HepG2 (cell line): ENCODE measurements around the gene TTBK1. TPM values are rescaled to one million over a fixed set of nuclear protein-coding genes. Genes with fewer than 3 reads are reported as not detected.

Source experiments
- BRF2 ChIP-seq: sonication (generic); formaldehyde crosslinking; IDR thresholded peaks from 2 replicates; pipeline ENCODE4 v1.8.1; 2022; ENCODE audit warnings: mild to moderate bottlenecking, missing genetic modification reagents
- DMAP1 ChIP-seq: IDR thresholded peaks from 2 replicates; pipeline ENCODE4 v1.6.1; 2016
- EED ChIP-seq: sonication (generic); formaldehyde crosslinking; IDR thresholded peaks from 2 replicates; pipeline ENCODE4 v1.5.0; 2020; ENCODE audit warnings: mild to moderate bottlenecking, missing genetic modification reagents
- HMG20A ChIP-seq: IDR thresholded peaks from 2 replicates; pipeline ENCODE4 v1.6.1; 2016; ENCODE audit warnings: borderline replicate concordance
- HOXA7 ChIP-seq: sonication (generic); formaldehyde crosslinking; IDR thresholded peaks from 2 replicates; pipeline ENCODE4 v1.8.1; 2022; ENCODE audit warnings: mild to moderate bottlenecking, missing genetic modification reagents, moderate library complexity
- IKZF5 ChIP-seq: IDR thresholded peaks from 2 replicates; pipeline ENCODE4 v1.6.1; 2018; ENCODE audit warnings: missing genetic modification reagents, mild to moderate bottlenecking, missing compliant biosample characterization
- JUNB ChIP-seq: sonication (generic); formaldehyde crosslinking; IDR thresholded peaks from 2 replicates; pipeline ENCODE4 v1.8.0; 2022; ENCODE audit warnings: missing genetic modification reagents, mild to moderate bottlenecking, borderline replicate concordance
- KDM2A ChIP-seq: sonication (generic); formaldehyde crosslinking; IDR thresholded peaks from 2 replicates; pipeline ENCODE4 v1.4.0; 2020; ENCODE audit warnings: low read depth, missing genetic modification reagents, borderline replicate concordance
- MXI1 ChIP-seq: IDR thresholded peaks from 3 replicates; pipeline ENCODE4 v1.6.1; 2012; ENCODE audit warnings: low read depth, low read length, inconsistent platforms, borderline replicate concordance
- NRL ChIP-seq: sonication (generic); formaldehyde crosslinking; IDR thresholded peaks from 2 replicates; pipeline ENCODE4 v1.5.0; 2020; ENCODE audit warnings: missing genetic modification reagents, mild to moderate bottlenecking, moderate library complexity, borderline replicate concordance
- PCBP1 ChIP-seq: fragments of 200-400 bp; formaldehyde crosslinking; IDR thresholded peaks from 2 replicates; pipeline ENCODE4 v1.6.1; 2017; ENCODE audit warnings: mild to moderate bottlenecking, low read depth, low read length, borderline replicate concordance
- SMARCC2 ChIP-seq: fragments of 450-650 bp; IDR thresholded peaks from 2 replicates; pipeline ENCODE4 v1.6.1; 2017; ENCODE audit warnings: antibody characterized with exemption, mild to moderate bottlenecking
- SP1 ChIP-seq, 2 experiments: fragments of 450-650 bp in 1 of 2; sonication (generic) in 1 of 2; formaldehyde crosslinking in 1 of 2; IDR thresholded peaks; 2 replicates each; pipeline versions ENCODE4 v1.4.0 to v1.6.1; 2016 to 2020; ENCODE audit warnings: missing genetic modification reagents in 1 of 2
- SPEN ChIP-seq: sonication (generic); formaldehyde crosslinking; IDR thresholded peaks from 2 replicates; pipeline ENCODE4 v1.5.1; 2020; ENCODE audit warnings: low read depth, mild to moderate bottlenecking, missing genetic modification reagents
- ZFP90 ChIP-seq: sonication (generic); formaldehyde crosslinking; IDR thresholded peaks from 2 replicates; pipeline ENCODE4 v1.8.0; 2022; ENCODE audit warnings: missing genetic modification reagents, mild to moderate bottlenecking, inconsistent platforms, borderline replicate concordance
- ZMYM4 ChIP-seq: sonication (generic); formaldehyde crosslinking; IDR thresholded peaks from 2 replicates; pipeline ENCODE4 v1.8.1; 2023; ENCODE audit warnings: mild to moderate bottlenecking, missing genetic modification reagents
- ZNF143 ChIP-seq: sonication (generic); formaldehyde crosslinking; IDR thresholded peaks from 2 replicates; pipeline ENCODE4 v1.4.0; 2020; ENCODE audit warnings: missing genetic modification reagents
- ZNF280D ChIP-seq: sonication (generic); formaldehyde crosslinking; IDR thresholded peaks from 2 replicates; pipeline ENCODE4 v1.5.1; 2020; ENCODE audit warnings: mild to moderate bottlenecking, missing genetic modification reagents
- ZNF329 ChIP-seq: sonication (generic); formaldehyde crosslinking; IDR thresholded peaks from 2 replicates; pipeline ENCODE4 v1.9.0; 2021; ENCODE audit warnings: low read depth, mild to moderate bottlenecking, missing genetic modification reagents
- ZNF337 ChIP-seq: sonication (generic); formaldehyde crosslinking; IDR thresholded peaks from 2 replicates; pipeline ENCODE4 v1.5.1; 2020; ENCODE audit warnings: missing genetic modification reagents, low read depth, mild to moderate bottlenecking, borderline replicate concordance
- ZNF605 ChIP-seq: sonication (generic); formaldehyde crosslinking; IDR thresholded peaks from 2 replicates; pipeline ENCODE4 v1.8.0; 2022; ENCODE audit warnings: mild to moderate bottlenecking, missing genetic modification reagents
- ZNF761 ChIP-seq: sonication (generic); formaldehyde crosslinking; conservative IDR thresholded peaks from 2 replicates; pipeline ENCODE4 v1.4.0; 2020; ENCODE audit warnings: mild to moderate bottlenecking, missing genetic modification reagents
- polyA plus RNA-seq, 8 experiments: library from polyadenylated mRNA; depleted of rRNA in 3 of 8; stranded (reverse) in 7 of 8; unstranded in 1 of 8; fragments of >200 nt; fragmentation: Illumina TruSeq in 4 of 8; extraction: Trizol in 4 of 8; gene quantifications; 2 replicates each; pipeline versions ENCODE4 v1.2.1 to v1.2.3, GENCODE V29; 2011 to 2016; ENCODE audit warnings: low read depth in 4 of 8, missing spikeins in 1 of 8, mixed read lengths in 1 of 8; ENCODE audit not compliant: insufficient read depth in 1 of 8
- total RNA-seq, 5 experiments: library from RNA; depleted of rRNA; stranded (reverse); fragments of >200 nt; fragmentation: Illumina TruSeq; extraction: Trizol; gene quantifications; 2 replicates each; pipeline ENCODE4 v1.2.3, GENCODE V29; 2016; ENCODE audit warnings: low read depth in 1 of 5
- TF ChIP-seq, protein P1 (sequence below): IDR thresholded peaks from 2 replicates; pipeline ENCODE4 v1.6.1; 2016; ENCODE audit warnings: missing compliant biosample characterization, missing genetic modification reagents, borderline replicate concordance
- TF ChIP-seq, protein P2 (sequence below): sonication (generic); formaldehyde crosslinking; IDR thresholded peaks from 2 replicates; pipeline ENCODE4 v1.4.0; 2020; ENCODE audit warnings: mild to moderate bottlenecking, missing genetic modification reagents

The TTBK1 gene
- total and polyA plus RNA-seq, 2 of the 13 experiments (the other 11 are each of a cell fraction or from before 2014, with no cell fraction given), result 0.24 to 0.33 TPM

- TF ChIP-seq KDM2A (CRISPR knock-in tag) (peak; percentile 56; the same call in 1 of the 2 replicates), ZNF761 (CRISPR knock-in tag) (no peak), NRL (CRISPR knock-in tag) (no peak), ZNF329 (CRISPR knock-in tag) (no peak), ZNF605 (CRISPR knock-in tag) (peak; percentile 89), BRF2 (CRISPR knock-in tag) (no peak), ZFP90 (peak; percentile 85; the same call in 1 of the 2 replicates), HMG20A (CRISPR knock-in tag) (peak; percentile 80; the same call in 1 of the 2 replicates), MXI1 (0 out of 3 replicates have a peak, but pooled peaks have one; percentile 20), ZNF337 (CRISPR knock-in tag) (0 out of 2 replicates have a peak, but pooled peaks have one; percentile 56), SPEN (CRISPR knock-in tag) (peak; percentile 44; the same call in 1 of the 2 replicates), HOXA7 (no peak), ZNF143 (CRISPR knock-in tag) (peak; percentile 25; the same call in 1 of the 2 replicates), JUNB (CRISPR knock-in tag) (no peak), DMAP1 (peak; percentile 65; the same call in 1 of the 2 replicates), EED (CRISPR knock-in tag) (no peak), SP1 (IDR thresholded peaks at IDR 0.05) (no peak), SP1 (CRISPR knock-in tag; IDR thresholded peaks at IDR 0.05) (no peak), ZNF280D (CRISPR knock-in tag) (0 out of 2 replicates have a peak, but pooled peaks have one; percentile 43), SMARCC2 (no peak), IKZF5 (CRISPR knock-in tag) (peak; percentile 84), PCBP1 (no peak), ZMYM4 (peak; percentile 78)
- TF ChIP-seq, protein P1, sequence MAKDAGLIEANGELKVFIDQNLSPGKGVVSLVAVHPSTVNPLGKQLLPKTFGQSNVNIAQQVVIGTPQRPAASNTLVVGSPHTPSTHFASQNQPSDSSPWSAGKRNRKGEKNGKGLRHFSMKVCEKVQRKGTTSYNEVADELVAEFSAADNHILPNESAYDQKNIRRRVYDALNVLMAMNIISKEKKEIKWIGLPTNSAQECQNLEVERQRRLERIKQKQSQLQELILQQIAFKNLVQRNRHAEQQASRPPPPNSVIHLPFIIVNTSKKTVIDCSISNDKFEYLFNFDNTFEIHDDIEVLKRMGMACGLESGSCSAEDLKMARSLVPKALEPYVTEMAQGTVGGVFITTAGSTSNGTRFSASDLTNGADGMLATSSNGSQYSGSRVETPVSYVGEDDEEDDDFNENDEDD, result peak; percentile 35; the same call in 1 of the 2 replicates
- TF ChIP-seq, protein P2, sequence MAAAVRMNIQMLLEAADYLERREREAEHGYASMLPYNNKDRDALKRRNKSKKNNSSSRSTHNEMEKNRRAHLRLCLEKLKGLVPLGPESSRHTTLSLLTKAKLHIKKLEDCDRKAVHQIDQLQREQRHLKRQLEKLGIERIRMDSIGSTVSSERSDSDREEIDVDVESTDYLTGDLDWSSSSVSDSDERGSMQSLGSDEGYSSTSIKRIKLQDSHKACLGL (CRISPR knock-in tag), result no peak
These were observed 47.6 kb downstream of the TTBK1 start (continued) for GRCh38 chr6:43290905-43291355.
